Measurements from ENCODE around the gene ACTR1B. TPM values are rescaled to one million over a fixed set of nuclear protein-coding genes. Genes with fewer than 3 reads are reported as not detected.

Gene ACTR1B
- total RNA-seq, 1 experiment from 2014 or later, result 33.8 TPM

DNA sequence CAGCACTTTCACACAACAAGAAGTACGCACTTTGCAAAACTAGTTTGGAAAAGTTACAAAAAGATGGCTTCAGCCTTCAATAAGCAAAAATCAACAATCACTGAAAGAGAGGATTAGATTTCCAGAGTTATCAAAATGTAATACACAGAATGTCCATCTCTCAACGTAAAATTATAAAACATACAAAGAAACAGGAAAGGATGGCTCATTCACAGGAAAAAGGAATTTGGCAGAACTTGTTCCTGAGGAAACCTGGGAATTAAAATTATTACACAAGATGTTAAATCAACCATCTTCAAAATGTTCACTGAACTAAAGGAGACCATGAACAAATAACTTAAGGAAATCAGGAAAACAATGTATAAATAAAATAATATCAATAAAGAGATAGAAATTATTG lies 13.6 kb upstream of the ACTR1B start:
- H4K8ac ChIP-seq (replicated peaks; ENCODE audit: insufficient read length, low read depth, low read length), result no peak overlapping the region
- H3K4me1 ChIP-seq (ENCODE audit: insufficient read depth, low read length), result no peaks in the 10 kb centered on the region
- no peak overlapping the region for H4K91ac ChIP-seq (ENCODE audit: insufficient read length, low read depth, low read length)
- H3K9me3 ChIP-seq (ENCODE audit: control insufficient read depth, low read depth, low read length), result no peaks in the 10 kb centered on the region
- H3K9ac ChIP-seq (ENCODE audit: extremely low read depth, insufficient read length, low read length), result no peak overlapping the region
- no CpG with 5 or more reads among the region's 2 CpGs for WGBS (ENCODE audit: extremely low coverage, insufficient read length, low lambda C conversion rate)
- H2BK120ac ChIP-seq (ENCODE audit: low read depth, low read length, poor library complexity, severe bottlenecking), result no peak overlapping the region
- H3K4me1 Mint-ChIP-seq, result peaks cover 6 to 10% of the 10 kb centered on the region in 2 experiments
- no peak overlapping the region for H3K27ac Mint-ChIP-seq
- no peak overlapping the region for H3K23ac ChIP-seq (ENCODE audit: insufficient read length, low read depth, low read length)
- no peak overlapping the region for H3K4ac ChIP-seq (ENCODE audit: low read depth, low read length)
- no peaks in the 10 kb centered on the region for H3K23me2 ChIP-seq (ENCODE audit: insufficient read length, low read depth, low read length, poor library complexity, severe bottlenecking)
- no peak overlapping the region for H2AK5ac ChIP-seq (ENCODE audit: insufficient read length, low read length)
- no peaks in the 10 kb centered on the region for H3K27me3 Mint-ChIP-seq (ENCODE audit: low read depth)
- peaks cover 0 to 31% (median 2%) of the 10 kb centered on the region in 3 experiments; a peak in 5 of 7 replicates for H3K36me3 Mint-ChIP-seq (ENCODE audit: insufficient read depth in 1 of 3, low read depth in 3 of 3)
- H3K27me3 ChIP-seq (ENCODE audit: insufficient read depth, low read length), result no peaks in the 10 kb centered on the region; the same call in 1 of the 2 replicates
- H2AFZ ChIP-seq (ENCODE audit: low read length), result no peak overlapping the region
- no peak overlapping the region for H2BK5ac ChIP-seq (ENCODE audit: insufficient read length, low read length)
- no peak for DNase-seq
- no peaks in the 10 kb centered on the region for H3K79me1 ChIP-seq (ENCODE audit: insufficient read depth, low read depth, low read length, poor library complexity, severe bottlenecking)
- no peak overlapping the region for H3T11ph ChIP-seq (ENCODE audit: low read length)
- no peaks in the 10 kb centered on the region for H3K79me2 ChIP-seq (ENCODE audit: insufficient read depth, low read length)
- H3K27ac ChIP-seq (ENCODE audit: insufficient read length, low read depth, low read length), result no peak overlapping the region
- H2BK15ac ChIP-seq (ENCODE audit: low read depth, low read length), result no peak overlapping the region
- H3K14ac ChIP-seq (ENCODE audit: insufficient read depth, low read length), result no peak overlapping the region
- H2BK20ac ChIP-seq (ENCODE audit: low read depth, low read length, poor library complexity, severe bottlenecking), result no peak overlapping the region
- no peaks in the 10 kb centered on the region for H4K20me1 ChIP-seq (ENCODE audit: control insufficient read depth, insufficient read depth, insufficient read length)
- no peak overlapping the region for H3K4me2 ChIP-seq (ENCODE audit: insufficient read depth, insufficient read length, low read length)
- no peak overlapping the region for H3K18ac ChIP-seq (ENCODE audit: insufficient read length, low read depth, low read length)
- H4K5ac ChIP-seq (ENCODE audit: insufficient read length, low read depth, low read length), result no peak overlapping the region
- H3K4me3 Mint-ChIP-seq, result no peak overlapping the region
- H3K56ac ChIP-seq (ENCODE audit: insufficient read length, low read depth, low read length), result no peak overlapping the region
- TF ChIP-seq, protein P1, sequence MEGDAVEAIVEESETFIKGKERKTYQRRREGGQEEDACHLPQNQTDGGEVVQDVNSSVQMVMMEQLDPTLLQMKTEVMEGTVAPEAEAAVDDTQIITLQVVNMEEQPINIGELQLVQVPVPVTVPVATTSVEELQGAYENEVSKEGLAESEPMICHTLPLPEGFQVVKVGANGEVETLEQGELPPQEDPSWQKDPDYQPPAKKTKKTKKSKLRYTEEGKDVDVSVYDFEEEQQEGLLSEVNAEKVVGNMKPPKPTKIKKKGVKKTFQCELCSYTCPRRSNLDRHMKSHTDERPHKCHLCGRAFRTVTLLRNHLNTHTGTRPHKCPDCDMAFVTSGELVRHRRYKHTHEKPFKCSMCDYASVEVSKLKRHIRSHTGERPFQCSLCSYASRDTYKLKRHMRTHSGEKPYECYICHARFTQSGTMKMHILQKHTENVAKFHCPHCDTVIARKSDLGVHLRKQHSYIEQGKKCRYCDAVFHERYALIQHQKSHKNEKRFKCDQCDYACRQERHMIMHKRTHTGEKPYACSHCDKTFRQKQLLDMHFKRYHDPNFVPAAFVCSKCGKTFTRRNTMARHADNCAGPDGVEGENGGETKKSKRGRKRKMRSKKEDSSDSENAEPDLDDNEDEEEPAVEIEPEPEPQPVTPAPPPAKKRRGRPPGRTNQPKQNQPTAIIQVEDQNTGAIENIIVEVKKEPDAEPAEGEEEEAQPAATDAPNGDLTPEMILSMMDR (conservative IDR thresholded peaks at IDR 0.05), result no peak
- peaks cover 24 to 39% of the 10 kb centered on the region in 2 experiments for H3K9me3 Mint-ChIP-seq
- H2BK12ac ChIP-seq (ENCODE audit: insufficient read length, low read depth, low read length), result no peak overlapping the region
